GM23338 (cell line): Measurements from ENCODE around the gene NDUFS6. TPM values are rescaled to one million over a fixed set of nuclear protein-coding genes. Genes with fewer than 3 reads are reported as not detected.
A peak's percentile ranks its signal among the peaks of the same experiment; 100 is the strongest.

ENCODE experiments used
- ATAC-seq: fragments of 200-7000 bp; cut with Tn5 transposase; 3 replicates; pipeline ENCODE4 v1.9.1; 2020
- DNase-seq: peaks from one replicate; pipeline ENCODE4 v3.0.0-alpha.2; 2015; ENCODE audit warnings: low spot score
- H2AFZ ChIP-seq: fragments of 200-600 bp; sonication (generic); 2 replicates; pipeline ENCODE4 v1.8.0; 2016; ENCODE audit warnings: antibody characterized with exemption, mild to moderate bottlenecking, moderate library complexity
- H3F3A ChIP-seq: fragments of 200-600 bp; sonication (generic); replicated peaks from 2 replicates; pipeline ENCODE4 v1.8.0; 2017; ENCODE audit warnings: antibody characterized with exemption, mixed run types, low read depth
- H3K27ac ChIP-seq: fragments of 200-600 bp; sonication (generic); 2 replicates; pipeline ENCODE4 v1.6.1; 2016; ENCODE audit warnings: low read depth
- H3K27me3 ChIP-seq: fragments of 200-600 bp; sonication (generic); 2 replicates; pipeline ENCODE4 v1.8.0; 2016; ENCODE audit warnings: mild to moderate bottlenecking, mixed run types, moderate library complexity; ENCODE audit not compliant: insufficient read depth
- H3K36me3 ChIP-seq: fragments of 200-600 bp; sonication (generic); 2 replicates; pipeline ENCODE4 v1.8.0; 2016; ENCODE audit warnings: mild to moderate bottlenecking; ENCODE audit not compliant: insufficient read depth
- H3K4me1 ChIP-seq: fragments of 200-600 bp; sonication (generic); 2 replicates; pipeline ENCODE4 v1.8.0; 2016; ENCODE audit warnings: mild to moderate bottlenecking, moderate library complexity; ENCODE audit not compliant: insufficient read depth
- H3K4me2 ChIP-seq: fragments of 200-600 bp; sonication (generic); 2 replicates; pipeline ENCODE4 v1.7.1; 2017; ENCODE audit warnings: mixed run types
- H3K4me3 ChIP-seq: fragments of 200-600 bp; sonication (generic); 2 replicates; pipeline ENCODE4 v1.6.1; 2016; ENCODE audit warnings: mixed run types
- H3K79me2 ChIP-seq: fragments of 200-600 bp; sonication (generic); replicated peaks from 2 replicates; pipeline ENCODE4 v1.8.0; 2017; ENCODE audit warnings: mild to moderate bottlenecking; ENCODE audit not compliant: insufficient read depth
- H3K9me2 ChIP-seq: fragments of 200-600 bp; sonication (generic); 2 replicates; pipeline ENCODE4 v1.8.0; 2017; ENCODE audit not compliant: insufficient read depth
- H4K20me1 ChIP-seq: fragments of 200-600 bp; sonication (generic); replicated peaks from 2 replicates; pipeline ENCODE4 v1.8.0; 2017; ENCODE audit warnings: mild to moderate bottlenecking; ENCODE audit not compliant: insufficient read depth
- H3K27ac Mint-ChIP-seq: 2 replicates; pipeline ENCODE4 v1.8.0; 2020; ENCODE audit warnings: inconsistent platforms, mild to moderate bottlenecking, moderate library complexity, mixed read lengths
- H3K27me3 Mint-ChIP-seq: 3 replicates; pipeline ENCODE4 v1.8.0; 2022; ENCODE audit warnings: low read depth, mild to moderate bottlenecking, moderate library complexity, mixed read lengths, inconsistent platforms; ENCODE audit not compliant: insufficient read depth, poor library complexity
- H3K36me3 Mint-ChIP-seq: 3 replicates; pipeline ENCODE4 v1.8.0; 2021; ENCODE audit warnings: low read depth, mild to moderate bottlenecking, inconsistent platforms, moderate library complexity, mixed read lengths
- H3K4me1 Mint-ChIP-seq: 3 replicates; pipeline ENCODE4 v1.8.0; 2020; ENCODE audit warnings: mild to moderate bottlenecking, inconsistent platforms, mixed read lengths
- H3K4me3 Mint-ChIP-seq: 3 replicates; pipeline ENCODE4 v1.8.0; 2021; ENCODE audit warnings: moderate library complexity, mild to moderate bottlenecking, inconsistent platforms, mixed read lengths
- H3K9me3 Mint-ChIP-seq: 3 replicates; pipeline ENCODE4 v1.8.0; 2020; ENCODE audit warnings: moderate library complexity, mild to moderate bottlenecking, inconsistent platforms, mixed read lengths
- CREB1 ChIP-seq: fragments of 250-450 bp; sonication (Bioruptor Pico); IDR thresholded peaks from 2 replicates; pipeline ENCODE4 v1.5.0; 2020; ENCODE audit warnings: low read depth, mild to moderate bottlenecking, moderate library complexity
- EZH2 ChIP-seq: fragments of 200-600 bp; sonication (generic); IDR thresholded peaks from one replicate; pipeline ENCODE4 v1.8.0; 2017; ENCODE audit warnings: antibody characterized with exemption, mild to moderate bottlenecking, low read depth; ENCODE audit not compliant: unreplicated experiment
- EZH2phosphoT487 ChIP-seq: fragments of 200-600 bp; sonication (generic); IDR thresholded peaks from one replicate; pipeline ENCODE4 v1.8.1; 2018; ENCODE audit warnings: antibody characterized with exemption; ENCODE audit not compliant: unreplicated experiment
- NANOG ChIP-seq: IDR thresholded peaks from 2 replicates; pipeline ENCODE4 v1.6.1; 2016; ENCODE audit warnings: antibody characterized with exemption, borderline replicate concordance
- POLR2AphosphoS5 ChIP-seq: IDR thresholded peaks from 2 replicates; pipeline ENCODE4 v1.6.1; 2016; ENCODE audit warnings: antibody characterized with exemption, low read depth
- ZNF331 ChIP-seq: fragments of 250-450 bp; sonication (Bioruptor Pico); IDR thresholded peaks from 2 replicates; pipeline ENCODE4 v1.5.0; 2020; ENCODE audit warnings: low read depth, mild to moderate bottlenecking, moderate library complexity
- polyA plus RNA-seq: library from polyadenylated mRNA; unstranded; fragments of >200 nt; fragmentation: Nextera tagmentation; extraction: Ambion mirVana; gene quantifications from 2 replicates; pipeline ENCODE4 v1.2.1, GENCODE V29; 2016
- total RNA-seq: library from RNA; depleted of rRNA; stranded (reverse); fragments of >200 nt; shearing (Covaris generic); gene quantifications from 2 replicates; pipeline ENCODE4 v1.2.3, GENCODE V29; 2014
- TF ChIP-seq, protein P1 (sequence below): fragments of 250-450 bp; sonication (Bioruptor Pico); IDR thresholded peaks from 2 replicates; pipeline ENCODE4 v1.5.0; 2020; ENCODE audit warnings: mild to moderate bottlenecking, moderate library complexity
- TF ChIP-seq, protein P2 (sequence below): IDR thresholded peaks from one replicate; pipeline ENCODE4 v1.6.1; 2018; ENCODE audit warnings: antibody characterized with exemption; ENCODE audit not compliant: unreplicated experiment
- TF ChIP-seq, protein P3 (sequence below): IDR thresholded peaks from 2 replicates; pipeline ENCODE4 v1.6.1; 2016; ENCODE audit warnings: antibody characterized with exemption

NDUFS6 gene
- total and polyA plus RNA-seq, 2 experiments from 2014 or later: 94.8 to 289 TPM

DNA sequence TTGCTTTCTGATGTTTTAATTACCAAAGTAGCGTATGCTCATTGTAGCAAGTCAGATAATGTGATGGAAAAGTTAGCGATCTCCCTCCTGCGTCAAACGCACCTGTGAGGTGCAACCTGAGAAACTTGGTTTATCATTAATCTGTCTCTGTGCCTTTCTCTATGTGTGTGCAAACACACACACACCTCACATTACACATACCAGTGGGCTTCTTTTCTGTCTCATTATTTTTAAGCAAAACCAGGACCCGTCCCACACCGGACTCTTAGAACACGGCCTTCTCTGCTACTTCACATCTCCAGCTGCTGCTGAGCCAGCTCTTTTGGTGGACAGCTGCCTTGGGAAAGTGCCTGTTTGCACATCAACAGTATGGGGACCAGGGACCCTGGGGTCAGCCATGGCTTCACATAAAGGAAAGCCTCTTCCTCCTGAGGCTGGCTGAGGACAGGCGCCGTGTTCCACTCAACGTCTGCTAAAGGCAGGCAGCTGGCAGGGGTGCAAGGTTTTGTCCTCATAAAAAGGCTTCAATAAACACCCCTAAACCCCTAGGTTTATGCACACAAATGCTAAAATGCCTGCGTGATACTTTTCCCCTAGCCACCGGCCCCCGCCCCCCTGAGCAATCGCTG lies 45.8 kb upstream of the NDUFS6 start (continued):
- TF ChIP-seq, protein P1, sequence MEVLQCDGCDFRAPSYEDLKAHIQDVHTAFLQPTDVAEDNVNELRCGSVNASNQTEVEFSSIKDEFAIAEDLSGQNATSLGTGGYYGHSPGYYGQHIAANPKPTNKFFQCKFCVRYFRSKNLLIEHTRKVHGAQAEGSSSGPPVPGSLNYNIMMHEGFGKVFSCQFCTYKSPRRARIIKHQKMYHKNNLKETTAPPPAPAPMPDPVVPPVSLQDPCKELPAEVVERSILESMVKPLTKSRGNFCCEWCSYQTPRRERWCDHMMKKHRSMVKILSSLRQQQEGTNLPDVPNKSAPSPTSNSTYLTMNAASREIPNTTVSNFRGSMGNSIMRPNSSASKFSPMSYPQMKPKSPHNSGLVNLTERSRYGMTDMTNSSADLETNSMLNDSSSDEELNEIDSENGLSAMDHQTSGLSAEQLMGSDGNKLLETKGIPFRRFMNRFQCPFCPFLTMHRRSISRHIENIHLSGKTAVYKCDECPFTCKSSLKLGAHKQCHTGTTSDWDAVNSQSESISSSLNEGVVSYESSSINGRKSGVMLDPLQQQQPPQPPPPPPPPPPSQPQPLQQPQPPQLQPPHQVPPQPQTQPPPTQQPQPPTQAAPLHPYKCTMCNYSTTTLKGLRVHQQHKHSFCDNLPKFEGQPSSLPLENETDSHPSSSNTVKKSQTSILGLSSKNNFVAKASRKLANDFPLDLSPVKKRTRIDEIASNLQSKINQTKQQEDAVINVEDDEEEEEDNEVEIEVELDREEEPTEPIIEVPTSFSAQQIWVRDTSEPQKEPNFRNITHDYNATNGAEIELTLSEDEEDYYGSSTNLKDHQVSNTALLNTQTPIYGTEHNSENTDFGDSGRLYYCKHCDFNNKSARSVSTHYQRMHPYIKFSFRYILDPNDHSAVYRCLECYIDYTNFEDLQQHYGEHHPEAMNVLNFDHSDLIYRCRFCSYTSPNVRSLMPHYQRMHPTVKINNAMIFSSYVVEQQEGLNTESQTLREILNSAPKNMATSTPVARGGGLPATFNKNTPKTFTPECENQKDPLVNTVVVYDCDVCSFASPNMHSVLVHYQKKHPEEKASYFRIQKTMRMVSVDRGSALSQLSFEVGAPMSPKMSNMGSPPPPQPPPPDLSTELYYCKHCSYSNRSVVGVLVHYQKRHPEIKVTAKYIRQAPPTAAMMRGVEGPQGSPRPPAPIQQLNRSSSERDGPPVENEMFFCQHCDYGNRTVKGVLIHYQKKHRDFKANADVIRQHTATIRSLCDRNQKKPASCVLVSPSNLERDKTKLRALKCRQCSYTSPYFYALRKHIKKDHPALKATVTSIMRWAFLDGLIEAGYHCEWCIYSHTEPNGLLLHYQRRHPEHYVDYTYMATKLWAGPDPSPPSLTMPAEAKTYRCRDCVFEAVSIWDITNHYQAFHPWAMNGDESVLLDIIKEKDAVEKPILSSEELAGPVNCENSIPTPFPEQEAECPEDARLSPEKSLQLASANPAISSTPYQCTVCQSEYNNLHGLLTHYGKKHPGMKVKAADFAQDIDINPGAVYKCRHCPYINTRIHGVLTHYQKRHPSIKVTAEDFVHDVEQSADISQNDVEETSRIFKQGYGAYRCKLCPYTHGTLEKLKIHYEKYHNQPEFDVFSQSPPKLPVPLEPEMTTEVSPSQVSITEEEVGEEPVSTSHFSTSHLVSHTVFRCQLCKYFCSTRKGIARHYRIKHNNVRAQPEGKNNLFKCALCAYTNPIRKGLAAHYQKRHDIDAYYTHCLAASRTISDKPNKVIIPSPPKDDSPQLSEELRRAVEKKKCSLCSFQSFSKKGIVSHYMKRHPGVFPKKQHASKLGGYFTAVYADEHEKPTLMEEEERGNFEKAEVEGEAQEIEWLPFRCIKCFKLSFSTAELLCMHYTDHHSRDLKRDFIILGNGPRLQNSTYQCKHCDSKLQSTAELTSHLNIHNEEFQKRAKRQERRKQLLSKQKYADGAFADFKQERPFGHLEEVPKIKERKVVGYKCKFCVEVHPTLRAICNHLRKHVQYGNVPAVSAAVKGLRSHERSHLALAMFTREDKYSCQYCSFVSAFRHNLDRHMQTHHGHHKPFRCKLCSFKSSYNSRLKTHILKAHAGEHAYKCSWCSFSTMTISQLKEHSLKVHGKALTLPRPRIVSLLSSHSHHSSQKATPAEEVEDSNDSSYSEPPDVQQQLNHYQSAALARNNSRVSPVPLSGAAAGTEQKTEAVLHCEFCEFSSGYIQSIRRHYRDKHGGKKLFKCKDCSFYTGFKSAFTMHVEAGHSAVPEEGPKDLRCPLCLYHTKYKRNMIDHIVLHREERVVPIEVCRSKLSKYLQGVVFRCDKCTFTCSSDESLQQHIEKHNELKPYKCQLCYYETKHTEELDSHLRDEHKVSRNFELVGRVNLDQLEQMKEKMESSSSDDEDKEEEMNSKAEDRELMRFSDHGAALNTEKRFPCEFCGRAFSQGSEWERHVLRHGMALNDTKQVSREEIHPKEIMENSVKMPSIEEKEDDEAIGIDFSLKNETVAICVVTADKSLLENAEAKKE (CRISPR knock-in tag): no peak
- no peak for TF ChIP-seq EZH2phosphoT487

DNA sequence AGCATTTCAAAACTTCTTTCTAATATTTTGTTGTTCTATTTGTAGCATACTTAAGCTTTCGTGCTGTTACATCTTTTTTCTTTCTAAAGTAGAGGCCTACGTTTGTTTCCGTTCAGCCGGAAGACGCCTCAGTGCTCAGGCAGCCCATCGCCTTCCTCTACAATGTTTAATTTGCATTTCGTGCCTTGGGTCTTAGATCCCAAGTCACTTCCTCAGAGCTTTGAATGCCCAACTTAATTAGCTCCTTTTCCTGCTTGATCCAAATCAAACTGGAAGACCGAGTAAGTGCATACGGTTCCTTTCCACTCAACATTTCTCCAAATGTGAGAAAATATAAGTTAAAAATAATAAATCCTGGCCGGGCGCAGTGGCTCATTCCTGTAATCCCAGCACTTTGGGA lies 44.7 kb upstream of the NDUFS6 start:
- Mint-ChIP-seq H3K4me1 (peaks cover 24% of the 10 kb centered on the region), H3K4me3 (no peak overlapping the region), H3K27ac (no peak overlapping the region), H3K9me3 (peaks cover 17% of the 10 kb centered on the region), H3K36me3 (peaks cover 10% of the 10 kb centered on the region; the same call in 2 of the 3 replicates), H3K27me3 (peaks cover 5% of the 10 kb centered on the region)
- H3K27me3 ChIP-seq: no peaks in the 10 kb centered on the region
- no peak overlapping the region for H2AFZ ChIP-seq
- no peaks in the 10 kb centered on the region for H3K79me2 ChIP-seq
- no peak overlapping the region for H3K4me3 ChIP-seq
- no peak for DNase-seq
- H3K4me1 ChIP-seq: peaks cover 13% of the 10 kb centered on the region
- H3K36me3 ChIP-seq: no peaks in the 10 kb centered on the region
- ATAC-seq: no peak
- no peak overlapping the region for H3K27ac ChIP-seq
- H4K20me1 ChIP-seq: no peaks in the 10 kb centered on the region
- H3K4me2 ChIP-seq: peak overlapping the region; percentile 15; the same call in 1 of the 2 replicates
- H3K9me2 ChIP-seq: no peaks in the 10 kb centered on the region
- H3F3A ChIP-seq: no peaks in the 10 kb centered on the region
- TF ChIP-seq, protein P2, sequence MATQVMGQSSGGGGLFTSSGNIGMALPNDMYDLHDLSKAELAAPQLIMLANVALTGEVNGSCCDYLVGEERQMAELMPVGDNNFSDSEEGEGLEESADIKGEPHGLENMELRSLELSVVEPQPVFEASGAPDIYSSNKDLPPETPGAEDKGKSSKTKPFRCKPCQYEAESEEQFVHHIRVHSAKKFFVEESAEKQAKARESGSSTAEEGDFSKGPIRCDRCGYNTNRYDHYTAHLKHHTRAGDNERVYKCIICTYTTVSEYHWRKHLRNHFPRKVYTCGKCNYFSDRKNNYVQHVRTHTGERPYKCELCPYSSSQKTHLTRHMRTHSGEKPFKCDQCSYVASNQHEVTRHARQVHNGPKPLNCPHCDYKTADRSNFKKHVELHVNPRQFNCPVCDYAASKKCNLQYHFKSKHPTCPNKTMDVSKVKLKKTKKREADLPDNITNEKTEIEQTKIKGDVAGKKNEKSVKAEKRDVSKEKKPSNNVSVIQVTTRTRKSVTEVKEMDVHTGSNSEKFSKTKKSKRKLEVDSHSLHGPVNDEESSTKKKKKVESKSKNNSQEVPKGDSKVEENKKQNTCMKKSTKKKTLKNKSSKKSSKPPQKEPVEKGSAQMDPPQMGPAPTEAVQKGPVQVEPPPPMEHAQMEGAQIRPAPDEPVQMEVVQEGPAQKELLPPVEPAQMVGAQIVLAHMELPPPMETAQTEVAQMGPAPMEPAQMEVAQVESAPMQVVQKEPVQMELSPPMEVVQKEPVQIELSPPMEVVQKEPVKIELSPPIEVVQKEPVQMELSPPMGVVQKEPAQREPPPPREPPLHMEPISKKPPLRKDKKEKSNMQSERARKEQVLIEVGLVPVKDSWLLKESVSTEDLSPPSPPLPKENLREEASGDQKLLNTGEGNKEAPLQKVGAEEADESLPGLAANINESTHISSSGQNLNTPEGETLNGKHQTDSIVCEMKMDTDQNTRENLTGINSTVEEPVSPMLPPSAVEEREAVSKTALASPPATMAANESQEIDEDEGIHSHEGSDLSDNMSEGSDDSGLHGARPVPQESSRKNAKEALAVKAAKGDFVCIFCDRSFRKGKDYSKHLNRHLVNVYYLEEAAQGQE: no peak
- TF ChIP-seq EZH2phosphoT487 (no peak), CREB1 (CRISPR knock-in tag) (no peak), EZH2 (no peak), POLR2AphosphoS5 (no peak), ZNF331 (no peak), NANOG (no peak)
- TF ChIP-seq, protein P3, sequence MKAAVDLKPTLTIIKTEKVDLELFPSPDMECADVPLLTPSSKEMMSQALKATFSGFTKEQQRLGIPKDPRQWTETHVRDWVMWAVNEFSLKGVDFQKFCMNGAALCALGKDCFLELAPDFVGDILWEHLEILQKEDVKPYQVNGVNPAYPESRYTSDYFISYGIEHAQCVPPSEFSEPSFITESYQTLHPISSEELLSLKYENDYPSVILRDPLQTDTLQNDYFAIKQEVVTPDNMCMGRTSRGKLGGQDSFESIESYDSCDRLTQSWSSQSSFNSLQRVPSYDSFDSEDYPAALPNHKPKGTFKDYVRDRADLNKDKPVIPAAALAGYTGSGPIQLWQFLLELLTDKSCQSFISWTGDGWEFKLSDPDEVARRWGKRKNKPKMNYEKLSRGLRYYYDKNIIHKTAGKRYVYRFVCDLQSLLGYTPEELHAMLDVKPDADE: no peak
